ENCODE data around the gene ZNF532. TPM values are rescaled to one million over a fixed set of nuclear protein-coding genes. Genes with fewer than 3 reads are reported as not detected.

ZNF532 gene
- total and polyA plus RNA-seq, 9 of the 15 experiments (the other 6 are each of a cell fraction or from before 2014, with no cell fraction given) = 0.42 TPM; not detected in 8

DNA sequence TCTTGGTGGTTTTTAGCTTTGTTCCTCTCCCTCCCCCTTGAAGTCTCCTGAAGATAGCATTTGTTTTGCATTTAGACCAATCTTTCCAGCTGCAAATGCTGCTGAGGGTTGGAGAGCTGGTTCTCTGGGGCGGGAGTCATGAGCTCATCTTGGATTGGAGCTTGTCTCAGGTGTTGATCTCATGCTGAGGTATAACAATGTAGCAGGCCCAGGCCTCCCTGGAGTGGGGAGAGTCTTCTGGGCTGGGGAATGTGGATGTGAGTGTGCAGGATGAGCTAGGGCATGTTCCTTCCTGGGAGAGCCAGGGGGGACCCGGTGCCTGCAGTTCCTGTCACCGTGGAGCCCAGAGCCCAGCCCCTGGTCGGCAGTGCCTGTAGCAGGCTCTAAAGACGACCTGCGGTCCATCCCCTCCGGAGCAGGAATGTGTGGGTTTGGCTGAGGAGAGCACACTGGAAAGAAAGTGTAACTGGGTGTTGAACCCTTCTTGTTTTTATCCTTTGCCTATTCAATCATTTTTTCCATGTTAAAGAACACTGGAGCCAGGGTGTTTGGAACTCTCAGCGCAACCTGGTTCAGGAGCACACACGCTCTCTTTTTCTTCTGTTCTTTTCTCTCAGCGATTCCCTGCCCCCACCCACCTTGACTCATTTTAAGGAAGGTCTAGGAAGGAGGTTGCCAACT, 2.7 kb downstream of the ZNF532 start:
- H3K4me1 ChIP-seq (replicated peaks in 1 of 2; ENCODE audit: control insufficient read depth in 2 of 2, insufficient read depth in 2 of 2, low read length in 2 of 2) = no peaks in the 10 kb centered on the region
- DNase-seq (ENCODE audit: extremely low read depth in 1 of 4, low spot score in 3 of 4) (no peak), ATAC-seq (no peak), FAIRE-seq (no peak)
- WGBS (ENCODE audit: insufficient coverage, low coverage, missing lambda C conversion rate) = 0% methylated on average over 7 of the region's 10 CpGs
- H3K4me2 ChIP-seq (ENCODE audit: insufficient read depth, low read length) = no peak overlapping the region
- no peaks in the 10 kb centered on the region for H3K9me3 ChIP-seq (replicated peaks; ENCODE audit: control insufficient read depth, insufficient read depth, low read depth, low read length)
- TF ChIP-seq HMG20B (CRISPR knock-in tag; IDR thresholded peaks at IDR 0.05) (no peak), SMC3 (conservative IDR thresholded peaks at IDR 0.05; ENCODE audit: insufficient read depth, low read depth, low read length) (no peak), ARID1B (IDR thresholded peaks at IDR 0.05) (no peak), ELF2 (CRISPR knock-in tag; IDR thresholded peaks at IDR 0.05) (no peak), FOXK2 (conservative IDR thresholded peaks at IDR 0.05 in 1 of 2, IDR thresholded peaks at IDR 0.05 in 1 of 2; ENCODE audit: low read depth in 2 of 2) (no peak), ILK (tag; IDR thresholded peaks at IDR 0.05; ENCODE audit: borderline replicate concordance, low read depth) (no peak), HMGN3 (IDR thresholded peaks at IDR 0.05; ENCODE audit: borderline replicate concordance, extremely low read depth, insufficient read length, low read depth, low read length) (no peak), GTF2A2 (tag; IDR thresholded peaks at IDR 0.05) (no peak), MCM2 (IDR thresholded peaks at IDR 0.05; ENCODE audit: low read depth) (no peak)
- TF ChIP-seq, protein P1, sequence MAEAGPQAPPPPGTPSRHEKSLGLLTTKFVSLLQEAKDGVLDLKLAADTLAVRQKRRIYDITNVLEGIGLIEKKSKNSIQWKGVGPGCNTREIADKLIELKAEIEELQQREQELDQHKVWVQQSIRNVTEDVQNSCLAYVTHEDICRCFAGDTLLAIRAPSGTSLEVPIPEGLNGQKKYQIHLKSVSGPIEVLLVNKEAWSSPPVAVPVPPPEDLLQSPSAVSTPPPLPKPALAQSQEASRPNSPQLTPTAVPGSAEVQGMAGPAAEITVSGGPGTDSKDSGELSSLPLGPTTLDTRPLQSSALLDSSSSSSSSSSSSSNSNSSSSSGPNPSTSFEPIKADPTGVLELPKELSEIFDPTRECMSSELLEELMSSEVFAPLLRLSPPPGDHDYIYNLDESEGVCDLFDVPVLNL (CRISPR knock-in tag; IDR thresholded peaks at IDR 0.05; ENCODE audit: low read depth) = no peak
- BruUV-seq (replicated peaks) = no TSS peak
- intact Hi-C loops (cut with micrococcal nuclease) = no loop called here
- ChIA-PET CTCF (ENCODE audit: low intra/inter-chr PET ratio) (no interaction called here), POLR2A (interaction anchor here (1.0 to 1.3 kb wide), 2 partner anchors 12 to 13 kb away, joined by 4 to 5 read pairs; no protein-coding TSS in a partner anchor)
- H3K9me1 ChIP-seq (ENCODE audit: control insufficient read depth, insufficient read depth, low read length) = no peaks in the 10 kb centered on the region
- H4K20me1 ChIP-seq (replicated peaks; ENCODE audit: control insufficient read depth, insufficient read depth, low read length) = no peaks in the 10 kb centered on the region
- no peak overlapping the region for H3K9ac ChIP-seq (ENCODE audit: insufficient read depth in 1 of 2, low read depth in 2 of 2, low read length in 2 of 2)
- H3K79me2 ChIP-seq (ENCODE audit: control insufficient read depth, insufficient read depth, low read length) = no peaks in the 10 kb centered on the region
- H2AFZ ChIP-seq (ENCODE audit: low read depth, low read length) = no peak overlapping the region
- no peak overlapping the region for H3K27ac ChIP-seq (ENCODE audit: extremely low read depth, low read depth, low read length)
- no peaks in the 10 kb centered on the region for H3K36me3 ChIP-seq (ENCODE audit: control insufficient read depth, insufficient read depth, low read length)
- H3K27me3 ChIP-seq (ENCODE audit: control insufficient read depth in 2 of 2, insufficient read depth in 2 of 2, low read length in 2 of 2) = no peaks in the 10 kb centered on the region
- in situ Hi-C loops (cut with MboI) = no loop called here
- no peak overlapping the region for H3K4me3 ChIP-seq
